IMR-90 (cell line): ENCODE measurements around the gene ZNF407. TPM values are rescaled to one million over a fixed set of nuclear protein-coding genes. Genes with fewer than 3 reads are reported as not detected.

Experiments
- ATAC-seq: fragments of 200-7000 bp; cut with Tn5 transposase; 2 replicates; pipeline ENCODE4 v1.9.1; 2020; ENCODE audit warnings: low read depth, mild to moderate bottlenecking, moderate library complexity
- BruUV-seq: library from RNA; stranded (reverse); fragments of 400-500 nt; replicated peaks from 2 replicates; lab custom pipeline; 2021; lab: Mats Ljungman, UMichigan
- CTCF ChIA-PET: fragments of 300-600 bp; formaldehyde crosslinking; extraction: SDS; loops from one replicate; lab custom pipeline; 2021; ENCODE audit warnings: antibody characterized with exemption; lab: Yijun Ruan, JAX
- POLR2A ChIA-PET: fragments of 300-600 bp; sonication (Branson Sonifier 250); formaldehyde crosslinking; loops from one replicate; lab custom pipeline; 2022; ENCODE audit warnings: antibody characterized with exemption; ENCODE audit not compliant: unreplicated experiment; lab: Charles Lee
- DNase-seq: peaks from one replicate; pipeline ENCODE4 v3.0.0; 2013
- H2AFZ ChIP-seq: replicated peaks from 2 replicates; pipeline ENCODE3; 2013; ENCODE audit warnings: low read length, mild to moderate bottlenecking; ENCODE audit not compliant: poor library complexity
- H2AK5ac ChIP-seq: 2 replicates; pipeline ENCODE4 v1.6.1; 2013; ENCODE audit warnings: low read depth, low read length, inconsistent platforms
- H2AK9ac ChIP-seq: replicated peaks from 2 replicates; pipeline ENCODE3; 2013; ENCODE audit warnings: mild to moderate bottlenecking, low read depth, low read length, moderate library complexity; ENCODE audit not compliant: poor library complexity
- H2BK120ac ChIP-seq: 2 replicates; pipeline ENCODE4 v1.6.1; 2013; ENCODE audit warnings: low read depth, low read length, inconsistent platforms
- H2BK15ac ChIP-seq: 3 replicates; pipeline ENCODE4 v1.6.1; 2013; ENCODE audit warnings: low read depth, low read length, inconsistent platforms
- H2BK20ac ChIP-seq: 2 replicates; pipeline ENCODE4 v1.6.1; 2013; ENCODE audit warnings: low read depth, mild to moderate bottlenecking, inconsistent platforms, low read length, moderate library complexity
- H2BK5ac ChIP-seq: 2 replicates; pipeline ENCODE4 v1.6.1; 2013; ENCODE audit warnings: mild to moderate bottlenecking, low read depth, low read length, inconsistent platforms; ENCODE audit not compliant: poor library complexity, severe bottlenecking
- H3K14ac ChIP-seq: replicated peaks from 2 replicates; pipeline ENCODE4 v1.6.1; 2013; ENCODE audit warnings: low read depth, low read length, inconsistent platforms
- H3K18ac ChIP-seq: 2 replicates; pipeline ENCODE4 v1.6.1; 2013; ENCODE audit warnings: low read depth, low read length, control low read depth
- H3K23ac ChIP-seq: 2 replicates; pipeline ENCODE4 v1.6.1; 2013; ENCODE audit warnings: low read depth, low read length, inconsistent platforms
- H3K27ac ChIP-seq: 2 replicates; pipeline ENCODE4 v1.5.1; 2013; ENCODE audit warnings: mild to moderate bottlenecking, control low read depth, low read length; ENCODE audit not compliant: insufficient read depth
- H3K27me3 ChIP-seq: 2 replicates; pipeline ENCODE4 v1.6.1; 2013; ENCODE audit warnings: low read length; ENCODE audit not compliant: control insufficient read depth, insufficient read depth
- H3K36me3 ChIP-seq: 2 replicates; pipeline ENCODE4 v1.6.1; 2013; ENCODE audit warnings: low read length, mixed read lengths; ENCODE audit not compliant: control insufficient read depth, insufficient read depth
- H3K4ac ChIP-seq: 2 replicates; pipeline ENCODE4 v1.6.1; 2013; ENCODE audit warnings: low read depth, low read length, inconsistent platforms
- H3K4me1 ChIP-seq: 2 replicates; pipeline ENCODE4 v1.6.1; 2013; ENCODE audit warnings: low read length, mixed read lengths; ENCODE audit not compliant: control insufficient read depth, insufficient read depth
- H3K4me2 ChIP-seq: 2 replicates; pipeline ENCODE4 v1.6.1; 2013; ENCODE audit warnings: low read depth, mild to moderate bottlenecking, control low read depth, low read length, moderate library complexity
- H3K4me3 ChIP-seq: 2 replicates; pipeline ENCODE4 v1.5.1; 2013; ENCODE audit warnings: low read depth, mild to moderate bottlenecking, control low read depth, low read length, moderate library complexity; ENCODE audit not compliant: insufficient read depth
- H3K56ac ChIP-seq: 2 replicates; pipeline ENCODE4 v1.6.1; 2013; ENCODE audit warnings: low read length, inconsistent platforms; ENCODE audit not compliant: insufficient read depth; ENCODE audit errors: extremely low read depth
- H3K79me1 ChIP-seq, 2 experiments: 2 replicates each; pipeline ENCODE4 v1.6.1; 2013; ENCODE audit warnings: low read length in 2 of 2, inconsistent platforms in 1 of 2, low read depth in 1 of 2
- H3K9ac ChIP-seq: 2 replicates; pipeline ENCODE4 v1.6.1; 2013; ENCODE audit warnings: low read depth, low read length, control low read depth
- H3K9me1 ChIP-seq: 2 replicates; pipeline ENCODE4 v1.6.1; 2013; ENCODE audit warnings: low read length, inconsistent platforms; ENCODE audit not compliant: insufficient read depth
- H3K9me3 ChIP-seq: 2 replicates; pipeline ENCODE4 v1.6.1; 2013; ENCODE audit warnings: low read length; ENCODE audit not compliant: control insufficient read depth, insufficient read depth
- H4K20me1 ChIP-seq: 2 replicates; pipeline ENCODE4 v1.6.1; 2013; ENCODE audit warnings: low read length, inconsistent platforms; ENCODE audit not compliant: insufficient read depth
- H4K5ac ChIP-seq: 2 replicates; pipeline ENCODE4 v1.6.1; 2013; ENCODE audit warnings: mild to moderate bottlenecking, low read depth, low read length, control low read depth
- H4K8ac ChIP-seq, 2 experiments: 2 replicates each; pipeline ENCODE4 v1.6.1; 2013; ENCODE audit warnings: low read depth in 2 of 2, low read length in 2 of 2, control low read depth in 1 of 2, inconsistent platforms in 1 of 2
- H4K91ac ChIP-seq: 2 replicates; pipeline ENCODE4 v1.6.1; 2013; ENCODE audit warnings: low read depth, low read length, inconsistent platforms; ENCODE audit not compliant: insufficient read depth
- ELK1 ChIP-seq: fragments of 150-350 bp; IDR thresholded peaks from 2 replicates; pipeline ENCODE4 v1.6.1; 2016; ENCODE audit warnings: low read depth, mild to moderate bottlenecking, low read length, moderate library complexity, borderline replicate concordance
- MAFK ChIP-seq: IDR thresholded peaks from 2 replicates; pipeline ENCODE4 v1.6.1; 2012; ENCODE audit warnings: low read depth, low read length, improper control_type of control experiment
- POLR2A ChIP-seq: IDR thresholded peaks from 2 replicates; pipeline ENCODE4 v1.6.1; 2012; ENCODE audit warnings: mild to moderate bottlenecking, low read depth, low read length
- WGBS, 2 experiments: methylation state at CpG; one replicate each; pipeline versions ENCODE4 v1.1.5 to v1.1.7; 2013; ENCODE audit warnings: missing lambda C conversion rate in 2 of 2; ENCODE audit not compliant: insufficient read length in 1 of 2; ENCODE audit errors: extremely low coverage in 2 of 2; 5-methylcytosine and 5-hydroxymethylcytosine counted together
- dilution Hi-C: fragments of 300-500 bp; cut with HindIII; formaldehyde crosslinking; loops from one replicate; pipeline ENCODE4 v1.14.3; 2018; ENCODE audit warnings: low sequenced_read_pairs; ENCODE audit not compliant: unreplicated experiment
- in situ Hi-C: fragments of 300-500 bp; cut with MboI; formaldehyde crosslinking; loops from 3 replicates; pipeline ENCODE4 v1.14.3; 2019; ENCODE audit warnings: low sequenced_read_pairs, inconsistent platforms, mixed read lengths
- intact Hi-C: fragments of 100-400 bp; cut with micrococcal nuclease; formaldehyde crosslinking; loops from 2 replicates; pipeline ENCODE4 v1.10.0; 2022
- polyA plus RNA-seq, 3 experiments: library from polyadenylated mRNA; depleted of rRNA; stranded (reverse); fragments of >200 nt; gene quantifications; 2 replicates each; pipeline ENCODE4 v1.2.3, GENCODE V29; 2012; ENCODE audit warnings: low replicate concordance in 1 of 3
- total RNA-seq: library from RNA; depleted of rRNA; stranded (reverse); fragments of >200 nt; gene quantifications from 2 replicates; pipeline ENCODE4 v1.2.3, GENCODE V29; 2012

ZNF407 gene
- total and polyA plus RNA-seq, 2 of the 4 experiments (the other 2 are of a cell fraction): 3.1 to 20.1 TPM

GRCh38 chr18:74791501-74792194 lies 194.0 kb downstream of the ZNF407 start:
- intact Hi-C loops (no loop called here), dilution Hi-C loops (no loop called here)

More at GRCh38 chr18:74791501-74792194, 194.0 kb downstream of the ZNF407 start:
- in situ Hi-C loops: no loop called here
- ChIA-PET CTCF (no interaction called here), POLR2A (no interaction called here)
- Histone ChIP-seq H2AK9ac (no peak overlapping the region), H2AFZ (no peak overlapping the region), H3K27me3 (no peaks in the 10 kb centered on the region), H4K91ac (no peak overlapping the region), H3K9me3 (no peaks in the 10 kb centered on the region), H2AK5ac (peak overlapping the region; percentile 49; the same call in 1 of the 2 replicates), H3K18ac (no peak overlapping the region), H3K4me3 (no peak overlapping the region), H2BK120ac (no peak overlapping the region), H4K5ac (no peak overlapping the region; the same call in 1 of the 2 replicates), H2BK15ac (0 out of 3 replicates have a peak overlapping the region, but pooled peaks have one; percentile 32), H3K9me1 (0 out of 2 replicates have a peak, but pooled peaks cover 3% of the 10 kb centered on the region), H3K56ac (no peak overlapping the region), H3K4me1 (peaks cover 3% of the 10 kb centered on the region; the same call in 1 of the 2 replicates), H2BK5ac (no peak overlapping the region), H3K9ac (no peak overlapping the region), H4K20me1 (no peaks in the 10 kb centered on the region), H3K79me1 (peaks cover 0 to 7% of the 10 kb centered on the region in 2 experiments; a peak in 1 of 4 replicates), H2BK20ac (0 out of 2 replicates have a peak overlapping the region, but pooled peaks have one; percentile 64), H4K8ac (no peak overlapping the region), H3K23ac (0 out of 2 replicates have a peak overlapping the region, but pooled peaks have one; percentile 31), H3K4me2 (peak overlapping the region; percentile 31; the same call in 1 of the 2 replicates), H3K27ac (no peak overlapping the region), H3K14ac (peak overlapping the region; percentile 52; the same call in 1 of the 2 replicates), H3K36me3 (no peaks in the 10 kb centered on the region), H3K4ac (no peak overlapping the region)
- ATAC-seq (0 out of 2 replicates have a peak, but pooled peaks have one; percentile 40), DNase-seq (no peak)
- WGBS, 2 experiments: no CpG with 5 or more reads among the region's 8 CpGs
- no peak for TF ChIP-seq ELK1
- TF ChIP-seq MAFK: peak; percentile 59
- no peak for TF ChIP-seq POLR2A
- no TSS peak for BruUV-seq
